GM21381 (cell line): ENCODE measurements around the gene ZDHHC17.

Experiments used
- ATAC-seq: cut with Tn5 transposase; IDR thresholded peaks from one replicate; pipeline ENCODE4 v1.9.1; 2021; ENCODE audit warnings: mild to moderate bottlenecking, moderate library complexity; ENCODE audit not compliant: unreplicated experiment

The ZDHHC17 gene

GRCh38 chr12:76876696-76877229, 112.8 kb downstream of the ZDHHC17 start:
- ATAC-seq, result no peak

- peak; percentile 28 for ATAC-seq
Observed at GRCh38 chr12:76878099-76878898, 114.4 kb downstream of the ZDHHC17 start.

GRCh38 chr12:76878899-76879709, 115.2 kb downstream of the ZDHHC17 start, which contains the start of gene CSRP2:
Gene CSRP2 (minus strand): TSS chr12:76879019. CDS start chr12:76866260, 12,759 bp downstream.
- ATAC-seq, result peak; percentile 93

GRCh38 chr12:76879710-76880518, 116.0 kb downstream of the ZDHHC17 start:
- no peak for ATAC-seq

GRCh38 chr12:76880519-76881023, 116.7 kb downstream of the ZDHHC17 start:
- no peak for ATAC-seq

- no peak for ATAC-seq
Observed at GRCh38 chr12:76881142-76881541, 117.2 kb downstream of the ZDHHC17 start.

- ATAC-seq, result no peak
Observed at GRCh38 chr12:76882367-76882766, 118.5 kb downstream of the ZDHHC17 start.

GRCh38 chr12:76883151-76883550, 119.2 kb downstream of the ZDHHC17 start:
- no peak for ATAC-seq

GRCh38 chr12:76883811-76884210, 119.9 kb downstream of the ZDHHC17 start:
- no peak for ATAC-seq

- ATAC-seq, result no peak
Observed at GRCh38 chr12:76888775-76889174, 124.9 kb downstream of the ZDHHC17 start.

GRCh38 chr12:76890151-76891143, 126.5 kb downstream of the ZDHHC17 start:
- no peak for ATAC-seq

GRCh38 chr12:76891609-76892008, 127.7 kb downstream of the ZDHHC17 start:
- no peak for ATAC-seq

- ATAC-seq, result no peak
Observed at GRCh38 chr12:76895796-76896195, 131.9 kb downstream of the ZDHHC17 start.

GRCh38 chr12:76896274-76896673, 132.4 kb downstream of the ZDHHC17 start:
- no peak for ATAC-seq

- no peak for ATAC-seq
Observed at GRCh38 chr12:76898442-76898841, 134.5 kb downstream of the ZDHHC17 start.

- ATAC-seq, result no peak
Observed at GRCh38 chr12:76899522-76899921, 135.6 kb downstream of the ZDHHC17 start.

- ATAC-seq, result no peak
Observed at GRCh38 chr12:76901628-76902380, 137.9 kb downstream of the ZDHHC17 start.
